ENCODE measurements around the gene DNAH2.

Gene DNAH2

DNA sequence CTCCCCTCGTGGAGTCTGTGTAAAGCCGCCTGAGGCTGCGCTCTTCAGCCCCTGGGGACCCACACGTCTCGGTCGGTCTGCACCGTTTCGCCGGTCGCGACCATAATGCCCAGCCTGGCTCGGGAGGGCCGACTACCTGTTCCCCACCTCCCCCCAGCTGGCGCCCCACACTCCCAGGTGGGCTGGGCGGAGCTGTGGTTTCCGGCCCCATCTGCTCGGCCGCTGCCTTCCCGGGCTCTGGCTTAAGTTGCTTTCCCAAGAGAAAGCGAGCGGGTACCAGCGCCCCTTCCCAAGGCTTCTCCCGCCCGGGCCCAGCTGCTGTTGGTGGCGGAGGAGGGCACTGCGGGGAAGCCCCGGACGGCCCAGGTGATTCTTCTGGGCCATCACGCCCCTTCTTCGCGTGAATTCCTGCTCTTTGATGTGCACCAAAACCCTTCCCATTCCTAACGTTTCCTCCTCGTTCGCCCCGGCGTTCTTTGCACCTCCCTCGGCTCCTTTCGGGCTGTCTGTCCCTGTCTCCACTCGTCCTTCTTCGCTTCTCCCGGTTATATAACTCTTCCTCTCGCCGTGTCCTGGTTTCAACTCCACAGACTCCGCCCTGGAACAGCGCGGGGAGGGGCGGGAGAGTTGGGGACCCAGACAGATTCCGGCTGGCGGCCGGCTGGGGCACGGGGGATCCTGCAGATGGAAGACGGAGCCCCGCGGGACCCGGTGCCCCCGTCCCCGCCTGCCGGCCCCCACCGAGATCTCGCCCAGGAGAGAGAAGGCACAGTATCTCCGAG lies 118.5 kb downstream of the DNAH2 start:
- Histone ChIP-seq H3K4me1 (ENCODE audit: insufficient read depth, low read length) (peaks cover 11% of the 10 kb centered on the region), H3K9me3 (ENCODE audit: control insufficient read depth, insufficient read depth, low read length) (no peaks in the 10 kb centered on the region), H3K9ac (ENCODE audit: low read depth, low read length) (peak overlapping the region; percentile 82), H3K36me3 (ENCODE audit: insufficient read depth, low read length) (no peaks in the 10 kb centered on the region)

DNA sequence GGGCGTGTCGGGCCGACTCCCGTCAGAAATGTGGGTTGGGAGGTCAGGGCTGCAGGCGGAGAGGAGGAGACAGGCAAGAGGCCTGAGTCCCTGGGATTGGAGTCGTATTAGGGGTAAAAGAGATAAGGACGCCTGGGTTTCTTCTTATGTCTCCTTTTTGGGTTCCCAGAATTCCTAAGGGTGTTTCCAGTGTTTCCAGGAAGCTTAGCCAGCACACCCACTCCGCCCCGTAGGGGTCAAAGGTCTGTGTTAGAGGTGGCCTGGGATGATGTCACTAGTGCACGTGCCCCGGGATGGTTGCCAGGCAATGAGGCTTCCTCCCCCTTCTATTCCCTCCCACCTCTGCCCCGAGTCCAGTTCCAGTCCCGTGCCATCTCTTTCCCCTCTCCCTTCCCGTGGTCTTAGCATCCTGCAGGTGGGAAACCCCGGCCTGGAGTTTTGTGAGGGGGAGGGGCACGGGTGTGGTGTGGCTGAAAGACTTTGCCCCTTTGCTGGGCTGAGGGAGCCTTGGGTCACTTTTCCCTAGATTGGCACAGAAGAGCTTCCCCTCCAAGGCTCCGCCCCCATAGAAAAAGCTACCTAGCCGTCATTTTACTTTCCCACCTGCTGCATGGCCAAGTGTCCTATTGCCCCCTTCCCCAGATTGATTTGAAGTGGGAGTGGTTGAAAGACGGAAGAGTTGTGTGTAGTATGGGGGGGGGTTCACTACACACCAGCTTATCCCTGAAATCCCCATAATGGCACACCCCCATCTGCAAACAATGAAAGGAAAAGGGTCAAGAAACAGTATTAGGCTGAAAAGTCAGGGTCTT lies 119.3 kb downstream of the DNAH2 start:
- Histone ChIP-seq H3K9ac (ENCODE audit: low read depth, low read length) (peak overlapping the region; percentile 82; the same call in 1 of the 2 replicates), H3K9me3 (ENCODE audit: control insufficient read depth, insufficient read depth, low read length) (no peaks in the 10 kb centered on the region), H3K36me3 (ENCODE audit: insufficient read depth, low read length) (no peaks in the 10 kb centered on the region), H3K4me1 (ENCODE audit: insufficient read depth, low read length) (peaks cover 11% of the 10 kb centered on the region)

DNA sequence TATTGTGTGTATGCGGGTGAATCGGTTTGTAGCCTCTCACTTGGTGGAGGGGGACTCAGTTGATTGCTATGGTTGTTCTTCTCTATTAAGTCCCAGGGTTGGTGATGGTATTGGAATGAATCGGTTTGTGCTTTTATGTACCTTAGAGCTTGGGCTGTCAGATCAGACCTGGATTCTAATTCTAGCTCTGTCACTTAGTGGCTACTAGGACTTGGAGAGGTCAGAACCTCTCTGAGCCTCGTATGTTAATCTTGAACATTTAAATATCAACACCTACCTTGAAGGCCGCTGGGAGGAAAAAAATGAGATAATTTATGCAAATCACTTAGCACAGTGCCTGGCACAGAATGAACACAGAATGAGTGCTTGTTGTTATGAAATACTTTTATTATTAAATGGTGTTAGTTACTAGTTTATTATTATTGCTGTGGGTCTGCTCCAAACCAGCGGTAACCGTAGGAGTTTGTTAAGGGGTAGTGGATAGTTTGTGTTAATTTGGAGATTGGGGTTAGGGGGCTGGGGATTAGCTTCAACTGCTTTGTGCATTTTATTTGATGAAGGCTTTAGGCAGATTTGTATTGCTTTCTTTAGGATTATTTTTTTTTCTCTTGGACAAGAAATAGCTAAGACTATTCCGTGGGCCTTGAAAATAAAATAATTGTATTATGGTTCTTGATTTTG lies 120.0 kb downstream of the DNAH2 start:
- Histone ChIP-seq H3K9me3 (ENCODE audit: control insufficient read depth, insufficient read depth, low read length) (no peaks in the 10 kb centered on the region), H3K9ac (ENCODE audit: low read depth, low read length) (peak overlapping the region; percentile 82; the same call in 1 of the 2 replicates), H3K36me3 (ENCODE audit: insufficient read depth, low read length) (no peaks in the 10 kb centered on the region), H3K4me1 (ENCODE audit: insufficient read depth, low read length) (peaks cover 11% of the 10 kb centered on the region)

GRCh38 chr17:7838090-7839075 lies 120.8 kb downstream of the DNAH2 start:
- Histone ChIP-seq H3K4me1 (ENCODE audit: insufficient read depth, low read length) (peaks cover 8% of the 10 kb centered on the region), H3K9me3 (ENCODE audit: control insufficient read depth, insufficient read depth, low read length) (no peaks in the 10 kb centered on the region), H3K36me3 (ENCODE audit: insufficient read depth, low read length) (no peaks in the 10 kb centered on the region), H3K9ac (ENCODE audit: low read depth, low read length) (peak overlapping the region; percentile 82)

DNA sequence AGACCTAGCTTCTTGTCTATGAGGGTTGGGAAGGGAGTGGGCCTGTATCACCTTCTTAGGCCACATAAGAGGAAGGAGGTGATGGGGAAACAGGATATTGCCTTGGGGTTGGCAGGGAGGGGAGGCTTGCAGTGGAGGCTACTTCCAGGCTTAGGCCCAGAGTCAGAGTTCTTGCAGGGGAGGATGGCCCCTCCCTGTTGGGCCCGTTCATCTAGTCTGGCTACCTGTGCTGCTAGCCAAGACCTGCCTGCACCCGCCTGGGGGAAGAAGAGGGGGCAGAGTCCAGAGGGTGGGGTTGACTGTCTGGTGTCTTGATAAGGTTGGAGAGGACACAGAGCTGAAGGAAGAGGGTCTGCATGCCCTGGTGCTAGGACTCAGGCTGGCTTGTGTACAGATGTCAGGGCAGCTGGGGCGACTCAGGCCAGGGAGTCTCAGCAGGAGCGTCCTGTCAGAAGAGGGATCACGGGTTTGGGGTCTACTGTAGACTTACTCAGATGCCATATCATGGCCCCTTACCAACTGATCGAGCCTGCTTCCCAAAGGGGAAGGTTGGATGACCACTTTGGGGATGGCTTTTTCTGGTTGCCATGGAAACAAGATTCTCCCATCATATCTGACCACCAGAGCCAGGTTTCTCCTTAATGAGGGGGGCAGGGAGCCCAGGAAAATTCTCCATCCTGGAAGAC lies 121.8 kb downstream of the DNAH2 start:
- no peaks in the 10 kb centered on the region for H3K9me3 ChIP-seq (ENCODE audit: control insufficient read depth, insufficient read depth, low read length)
- H3K36me3 ChIP-seq (ENCODE audit: insufficient read depth, low read length) = no peaks in the 10 kb centered on the region
- peaks cover 8% of the 10 kb centered on the region for H3K4me1 ChIP-seq (ENCODE audit: insufficient read depth, low read length)
- H3K9ac ChIP-seq (ENCODE audit: low read depth, low read length) = no peak overlapping the region

- peaks cover 8% of the 10 kb centered on the region for H3K4me1 ChIP-seq (ENCODE audit: insufficient read depth, low read length)
- no peak overlapping the region for H3K9ac ChIP-seq (ENCODE audit: low read depth, low read length)
- H3K36me3 ChIP-seq (ENCODE audit: insufficient read depth, low read length) = no peaks in the 10 kb centered on the region
- no peaks in the 10 kb centered on the region for H3K9me3 ChIP-seq (ENCODE audit: control insufficient read depth, insufficient read depth, low read length)
Measured at GRCh38 chr17:7839876-7840261, 122.3 kb downstream of the DNAH2 start.

- no peaks in the 10 kb centered on the region for H3K9me3 ChIP-seq (ENCODE audit: control insufficient read depth, insufficient read depth, low read length)
- no peaks in the 10 kb centered on the region for H3K36me3 ChIP-seq (ENCODE audit: insufficient read depth, low read length)
- H3K9ac ChIP-seq (ENCODE audit: low read depth, low read length) = no peak overlapping the region
- H3K4me1 ChIP-seq (ENCODE audit: insufficient read depth, low read length) = peaks cover 8% of the 10 kb centered on the region
Measured at GRCh38 chr17:7840441-7840840, 122.9 kb downstream of the DNAH2 start.

DNA sequence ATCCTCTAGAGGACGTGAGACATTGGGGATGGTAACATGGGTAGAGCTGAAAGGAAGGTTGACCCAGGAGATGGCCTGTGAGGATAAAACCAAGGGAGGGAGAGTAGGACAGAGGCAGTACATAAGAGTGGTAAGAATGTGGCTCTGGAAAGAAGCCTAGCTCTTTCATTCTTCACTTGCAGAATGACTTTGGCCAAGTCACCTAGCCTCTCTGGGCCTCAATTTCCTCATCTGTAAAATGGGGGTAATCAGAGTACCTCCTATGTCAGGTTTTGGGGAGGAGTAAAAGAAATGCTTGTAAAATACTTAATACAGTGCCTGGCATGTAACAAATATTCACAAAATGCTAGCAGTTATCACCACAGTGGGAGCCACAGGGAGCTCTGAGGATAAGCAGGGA lies 123.3 kb downstream of the DNAH2 start:
- peaks cover 8% of the 10 kb centered on the region for H3K4me1 ChIP-seq (ENCODE audit: insufficient read depth, low read length)
- H3K36me3 ChIP-seq (ENCODE audit: insufficient read depth, low read length) = no peaks in the 10 kb centered on the region
- peak overlapping the region; percentile 80; the same call in 1 of the 2 replicates for H3K9ac ChIP-seq (ENCODE audit: low read depth, low read length)
- no peaks in the 10 kb centered on the region for H3K9me3 ChIP-seq (ENCODE audit: control insufficient read depth, insufficient read depth, low read length)

- H3K4me1 ChIP-seq (ENCODE audit: insufficient read depth, low read length) = peaks cover 8% of the 10 kb centered on the region
Measured at GRCh38 chr17:7841396-7841914, 123.9 kb downstream of the DNAH2 start.

GRCh38 chr17:7841915-7842379 lies 124.4 kb downstream of the DNAH2 start:
- Histone ChIP-seq H3K4me1 (ENCODE audit: insufficient read depth, low read length) (peaks cover 8% of the 10 kb centered on the region), H3K9ac (ENCODE audit: low read depth, low read length) (peak overlapping the region; percentile 80; the same call in 1 of the 2 replicates), H3K9me3 (ENCODE audit: control insufficient read depth, insufficient read depth, low read length) (no peaks in the 10 kb centered on the region), H3K36me3 (ENCODE audit: insufficient read depth, low read length) (no peaks in the 10 kb centered on the region)

More at GRCh38 chr17:7841396-7841914, 123.9 kb downstream of the DNAH2 start:
- Histone ChIP-seq H3K36me3 (ENCODE audit: insufficient read depth, low read length) (no peaks in the 10 kb centered on the region), H3K9ac (ENCODE audit: low read depth, low read length) (peak overlapping the region; percentile 80; the same call in 1 of the 2 replicates), H3K9me3 (ENCODE audit: control insufficient read depth, insufficient read depth, low read length) (no peaks in the 10 kb centered on the region)

DNA sequence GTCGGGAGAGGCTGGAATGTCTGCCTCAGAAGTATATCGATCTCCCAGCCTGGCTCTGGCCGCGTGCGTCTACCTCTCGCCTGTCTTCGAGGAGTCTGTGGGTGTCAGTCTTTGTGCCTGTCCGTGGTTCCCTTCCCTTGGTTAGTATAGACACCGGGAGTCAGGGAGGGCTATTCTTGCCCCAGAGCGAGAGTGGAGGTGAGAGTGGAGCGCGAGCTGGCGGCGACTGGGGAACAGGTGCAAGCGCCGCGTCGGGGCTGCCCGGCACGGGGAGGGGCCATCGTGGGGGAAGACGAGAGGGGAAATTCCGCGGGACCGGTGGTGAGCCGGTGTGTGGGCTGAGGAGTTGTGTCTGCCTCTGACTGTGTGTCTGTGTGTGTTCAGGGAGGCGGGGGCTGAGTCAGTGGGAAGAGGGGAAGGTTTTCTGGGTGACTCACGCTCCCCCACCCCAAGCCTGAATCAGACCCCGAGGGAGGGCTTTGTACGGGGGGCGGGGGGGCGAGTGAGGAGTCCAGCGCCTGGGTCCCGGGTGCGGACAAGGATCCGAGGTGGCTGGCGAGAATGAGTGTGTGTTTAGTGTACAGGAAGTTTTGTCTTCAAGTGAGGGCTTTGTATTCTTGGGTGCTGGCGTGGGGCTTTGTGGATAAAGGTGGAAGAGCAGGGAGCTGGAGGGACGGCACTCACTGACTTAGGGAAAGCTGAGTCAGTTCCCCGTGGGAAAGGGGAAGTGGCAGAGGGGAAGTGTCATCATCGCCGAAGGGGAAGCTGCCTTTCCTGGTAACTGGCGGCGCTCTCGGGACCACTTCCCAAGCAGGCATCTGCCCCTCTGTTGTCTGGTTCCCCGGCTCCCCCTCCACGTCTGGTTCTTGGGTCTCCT lies 125.1 kb downstream of the DNAH2 start:
- no peaks in the 10 kb centered on the region for H3K36me3 ChIP-seq (ENCODE audit: insufficient read depth, low read length)
- H3K4me1 ChIP-seq (ENCODE audit: insufficient read depth, low read length) = peaks cover 8% of the 10 kb centered on the region
- no peaks in the 10 kb centered on the region for H3K9me3 ChIP-seq (ENCODE audit: control insufficient read depth, insufficient read depth, low read length)
- peak overlapping the region; percentile 80 for H3K9ac ChIP-seq (ENCODE audit: low read depth, low read length)

DNA sequence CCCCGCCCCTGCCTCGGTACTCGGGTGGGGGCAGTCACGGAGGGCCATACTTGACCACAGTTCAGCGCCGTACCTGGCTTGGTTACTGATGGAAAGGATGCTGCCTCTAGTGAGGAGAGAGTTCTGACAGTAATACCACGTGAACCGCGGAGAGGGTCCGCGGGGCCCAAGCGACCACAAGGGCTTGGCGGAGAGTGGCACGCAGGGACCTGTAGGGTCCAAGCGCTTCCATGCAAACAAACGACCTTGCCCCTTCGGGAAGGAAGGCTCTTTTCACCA lies 125.7 kb downstream of the DNAH2 start:
- no peaks in the 10 kb centered on the region for H3K36me3 ChIP-seq (ENCODE audit: insufficient read depth, low read length)
- H3K9me3 ChIP-seq (ENCODE audit: control insufficient read depth, insufficient read depth, low read length) = no peaks in the 10 kb centered on the region
- H3K9ac ChIP-seq (ENCODE audit: low read depth, low read length) = peak overlapping the region; percentile 80
- H3K4me1 ChIP-seq (ENCODE audit: insufficient read depth, low read length) = peaks cover 8% of the 10 kb centered on the region
